ENCODE data around the gene PTPRT. TPM values are rescaled to one million over a fixed set of nuclear protein-coding genes. Genes with fewer than 3 reads are reported as not detected.

Gene PTPRT
- total and polyA plus RNA-seq, 11 donors = 0.04 to 2.5 (median 0.25) TPM; not detected in 2

- DNase-seq (no peak), ATAC-seq (no peak)
- intact Hi-C loops (cut with DNase I) = no loop called here
- WGBS, 4 donors = 45 to 64% (median 50%) methylated on average over 1 of the region's 1 CpG
- TF ChIP-seq CTCF (IDR thresholded peaks at IDR 0.05) (no peak), POLR2A (IDR thresholded peaks at IDR 0.05) (no peak)
- Histone ChIP-seq H3K36me3 (no peaks in the 10 kb centered on the region), H3K4me1 (no peaks in the 10 kb centered on the region), H3K4me3 (no peak overlapping the region), H3K9me3 (peaks cover 0 to 2% (median 0%) of the 10 kb centered on the region in 12 donors), H3K27me3 (no peaks in the 10 kb centered on the region), H3K27ac (no peak overlapping the region)
Measured at GRCh38 chr20:42641886-42642285, 547.8 kb downstream of the PTPRT start.

DNA sequence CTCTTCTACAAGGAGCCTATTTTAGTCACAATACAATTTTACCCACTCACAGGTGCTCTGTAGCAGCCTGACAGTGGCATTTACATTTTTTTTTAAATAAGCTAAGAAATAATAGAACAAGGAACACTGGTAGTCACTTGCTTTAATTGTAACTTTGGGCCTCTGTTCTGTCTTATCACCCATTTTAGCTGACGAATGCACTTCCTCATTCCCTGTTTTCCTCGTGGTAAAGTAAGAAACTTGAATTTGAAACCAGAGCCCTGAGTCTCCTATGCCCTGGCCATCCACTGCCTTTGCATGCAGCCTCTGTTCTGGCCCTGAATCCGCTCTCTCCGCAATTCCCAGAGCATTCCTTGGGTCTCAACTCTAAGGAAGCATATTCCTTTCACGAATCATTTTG lies 550.6 kb downstream of the PTPRT start:
- H3K4me1 ChIP-seq = no peaks in the 10 kb centered on the region
- DNase-seq = no peak

GRCh38 chr20:42635699-42636411 lies 553.9 kb downstream of the PTPRT start:
- TF ChIP-seq CTCF (IDR thresholded peaks at IDR 0.05) = no peak
- no peak for TF ChIP-seq POLR2A (IDR thresholded peaks at IDR 0.05)
- intact Hi-C loops (cut with DNase I) = no loop called here
- no peaks in the 10 kb centered on the region for H3K36me3 ChIP-seq
- no peaks in the 10 kb centered on the region for H3K4me1 ChIP-seq
- H3K9me3 ChIP-seq = no peaks in the 10 kb centered on the region
- H3K4me3 ChIP-seq = no peak overlapping the region
- H3K27ac ChIP-seq = no peak overlapping the region
- WGBS, 4 donors = 61 to 64% (median 62%) methylated on average over 6 of the region's 6 CpGs
- H3K27me3 ChIP-seq = no peaks in the 10 kb centered on the region
- ATAC-seq (no peak), DNase-seq (no peak)

More for the DNA sequence above, 550.6 kb downstream of the PTPRT start:
- no peak for TF ChIP-seq POLR2A (IDR thresholded peaks at IDR 0.05)
- no peak for TF ChIP-seq CTCF (IDR thresholded peaks at IDR 0.05)
- Histone ChIP-seq H3K27ac (no peak overlapping the region), H3K4me3 (no peak overlapping the region), H3K9me3 (peaks cover 0 to 2% (median 0%) of the 10 kb centered on the region in 12 donors), H3K36me3 (no peaks in the 10 kb centered on the region), H3K27me3 (no peaks in the 10 kb centered on the region)
- ATAC-seq = no peak
- 52 to 61% (median 58%) methylated on average over 5 of the region's 5 CpGs for WGBS, 4 donors
- intact Hi-C loops (cut with DNase I) = no loop called here

- Histone ChIP-seq H3K4me3 (no peak overlapping the region), H3K36me3 (no peaks in the 10 kb centered on the region), H3K27me3 (no peaks in the 10 kb centered on the region), H3K4me1 (no peaks in the 10 kb centered on the region), H3K9me3 (no peaks in the 10 kb centered on the region), H3K27ac (no peak overlapping the region)
- TF ChIP-seq CTCF (IDR thresholded peaks at IDR 0.05) (no peak), POLR2A (IDR thresholded peaks at IDR 0.05) (no peak)
- no peak for ATAC-seq
- intact Hi-C loops (cut with DNase I) = no loop called here
- WGBS, 4 donors = 91 to 97% (median 93%) methylated on average over 2 of the region's 2 CpGs
- no peak for DNase-seq
Measured at GRCh38 chr20:42634156-42634555, 555.5 kb downstream of the PTPRT start.
